Endothelial cell of umbilical vein (primary cell): ENCODE results near the gene TMEM59L. TPM values are rescaled to one million over a fixed set of nuclear protein-coding genes. Genes with fewer than 3 reads are reported as not detected.
A peak's percentile ranks its signal among the peaks of the same experiment; 100 is the strongest.

ENCODE experiments used
- Bru-seq: library from RNA; stranded (reverse); fragments of 400-500 nt; gene quantifications from one replicate; lab custom pipeline; 2021; lab: Mats Ljungman, UMichigan
- BruChase-seq, 2 experiments: library from RNA; stranded (reverse); fragments of 400-500 nt; gene quantifications; one replicate each; lab custom pipeline; 2021; lab: Mats Ljungman, UMichigan
- BruUV-seq: library from RNA; stranded (reverse); fragments of 400-500 nt; replicated peaks from 2 replicates; lab custom pipeline; 2021; lab: Mats Ljungman, UMichigan
- CTCF ChIA-PET: fragments of 300-600, 350-600 bp; sonication (Branson Sonifier 250); formaldehyde crosslinking; loops from one replicate; lab custom pipeline; 2021; ENCODE audit warnings: antibody characterized with exemption, inconsistent platforms; lab: Charles Lee
- POLR2A ChIA-PET: fragments of 300-600, 350-600 bp; sonication (Branson Sonifier 250); formaldehyde crosslinking; loops from one replicate; lab custom pipeline; 2021; ENCODE audit warnings: antibody characterized with exemption, inconsistent platforms; lab: Charles Lee
- DNase-seq: peaks from one replicate; pipeline ENCODE4 v3.0.0-alpha.2; 2011; ENCODE audit warnings: low read depth, low spot score
- FAIRE-seq: peaks from 2 replicates; lab custom pipeline; 2011; peaks lifted over from hg19 to GRCh38; lab: Jason Lieb, UNC
- H2AFZ ChIP-seq: 2 replicates; pipeline ENCODE4 v1.6.0; 2012; ENCODE audit warnings: low read depth, low read length, control low read depth, inconsistent platforms
- H3K27ac ChIP-seq: 2 replicates; pipeline ENCODE4 v1.5.1; 2011; ENCODE audit warnings: low read depth, mild to moderate bottlenecking, control low read depth, low read length, moderate library complexity; ENCODE audit not compliant: insufficient read depth
- H3K27me3 ChIP-seq, 2 experiments: 2 replicates each; pipeline versions ENCODE4 v1.6.0 to v1.6.1; 2011; ENCODE audit warnings: low read length in 2 of 2, mixed read lengths in 1 of 2; ENCODE audit not compliant: control insufficient read depth in 2 of 2, insufficient read depth in 2 of 2
- H3K36me3 ChIP-seq, 2 experiments: 2 replicates in 1 of 2; 3 replicates in 1 of 2; pipeline ENCODE4 v1.5.1; 2011; ENCODE audit warnings: low read length in 2 of 2, mild to moderate bottlenecking in 1 of 2, moderate library complexity in 1 of 2; ENCODE audit not compliant: control insufficient read depth in 2 of 2, insufficient read depth in 2 of 2; ENCODE audit errors: extremely low read depth in 1 of 2
- H3K4me1 ChIP-seq: 3 replicates; pipeline ENCODE4 v1.5.1; 2011; ENCODE audit warnings: mild to moderate bottlenecking, low read length; ENCODE audit not compliant: control insufficient read depth, insufficient read depth; ENCODE audit errors: extremely low read depth
- H3K4me2 ChIP-seq: 2 replicates; pipeline ENCODE4 v1.6.1; 2011; ENCODE audit warnings: low read length, control low read depth, mixed read lengths; ENCODE audit not compliant: insufficient read depth
- H3K4me3 ChIP-seq, 3 experiments: fragments of 200-600 bp in 1 of 3; sonication (generic), shearing (Covaris generic) in 1 of 3; replicated peaks in 1 of 3; 2 replicates each; pipeline ENCODE4 v1.5.1; 2011 to 2016; ENCODE audit warnings: control low read depth in 3 of 3, low read length in 3 of 3, mild to moderate bottlenecking in 2 of 3, inconsistent platforms in 1 of 3, low read depth in 1 of 3, moderate library complexity in 1 of 3; ENCODE audit not compliant: insufficient read depth in 1 of 3
- H3K79me2 ChIP-seq: 2 replicates; pipeline ENCODE4 v1.6.0; 2012; ENCODE audit warnings: low read length, inconsistent platforms; ENCODE audit not compliant: control insufficient read depth, insufficient read depth
- H3K9ac ChIP-seq: replicated peaks from 2 replicates; pipeline ENCODE3; 2011; ENCODE audit warnings: low read length, control low read depth; ENCODE audit not compliant: insufficient read depth; ENCODE audit errors: extremely low read depth
- H3K9me1 ChIP-seq: replicated peaks from 3 replicates; pipeline ENCODE4 v1.6.0; 2011; ENCODE audit warnings: mild to moderate bottlenecking, low read length; ENCODE audit not compliant: control insufficient read depth, insufficient read depth; ENCODE audit errors: extremely low read depth
- H3K9me3 ChIP-seq: replicated peaks from 2 replicates; pipeline ENCODE4 v1.5.1; 2012; ENCODE audit warnings: low read length, inconsistent platforms; ENCODE audit not compliant: control insufficient read depth, insufficient read depth
- H4K20me1 ChIP-seq: replicated peaks from 2 replicates; pipeline ENCODE3; 2011; ENCODE audit warnings: mild to moderate bottlenecking, low read length; ENCODE audit not compliant: control insufficient read depth, insufficient read depth; ENCODE audit errors: extremely low read depth
- EZH2 ChIP-seq: IDR thresholded peaks from 2 replicates; pipeline ENCODE4 v1.6.1; 2012; ENCODE audit warnings: borderline replicate concordance, low read depth, mild to moderate bottlenecking, moderate library complexity, low read length, inconsistent platforms; ENCODE audit not compliant: severe bottlenecking
- FOS ChIP-seq: IDR thresholded peaks from 2 replicates; pipeline ENCODE4 v1.6.1; 2011; ENCODE audit warnings: mild to moderate bottlenecking, low read length, moderate library complexity, borderline replicate concordance; ENCODE audit not compliant: insufficient read depth
- GATA2 ChIP-seq: IDR thresholded peaks from 2 replicates; pipeline ENCODE4 v1.7.0; 2011; ENCODE audit warnings: low read depth, mild to moderate bottlenecking, moderate library complexity, mixed read lengths, low read length; ENCODE audit not compliant: insufficient read length, insufficient read depth
- JUN ChIP-seq: IDR thresholded peaks from 2 replicates; pipeline ENCODE4 v1.6.1; 2011; ENCODE audit warnings: borderline replicate concordance, low read depth; ENCODE audit not compliant: insufficient read length, insufficient read depth
- POLR2A ChIP-seq: IDR thresholded peaks from 2 replicates; pipeline ENCODE4 v1.6.1; 2012; ENCODE audit warnings: low read depth, mild to moderate bottlenecking, control low read depth, low read length
- POLR2AphosphoS5 ChIP-seq: IDR thresholded peaks from 2 replicates; pipeline ENCODE4 v1.6.1; 2012; ENCODE audit warnings: low read depth, mild to moderate bottlenecking, control low read depth, low read length, moderate library complexity; ENCODE audit not compliant: insufficient read depth
- dilution Hi-C: fragments of 300-500 bp; cut with MboI; formaldehyde crosslinking; loops from one replicate; pipeline ENCODE4 v1.15.0; 2019; ENCODE audit warnings: low sequenced_read_pairs; ENCODE audit not compliant: extremely low pct_ligation_motif_present
- intact Hi-C: fragments of 100-400 bp; cut with micrococcal nuclease; formaldehyde crosslinking; loops from one replicate; pipeline ENCODE4 v1.10.0; 2022
- long read RNA-seq: library from polyadenylated mRNA; stranded (forward); transcript quantifications from one replicate; pipeline ENCODE4 v2.0.0, GENCODE V29; 2021
- polyA minus RNA-seq, 3 experiments: library from RNA; depleted of rRNA, polyadenylated mRNA; stranded (reverse); fragments of >200 nt; gene quantifications; 1 replicate in 1 of 3; 2 replicates in 2 of 3; pipeline ENCODE4 v1.2.3, GENCODE V29; 2011
- polyA plus RNA-seq, 4 experiments: library from polyadenylated mRNA; depleted of rRNA in 3 of 4; stranded (reverse) in 3 of 4; unstranded in 1 of 4; fragments of >200 nt; gene quantifications; 2 replicates each; pipeline versions ENCODE4 v1.2.1 to v1.2.3, GENCODE V29; 2011 to 2012; ENCODE audit warnings: missing spikeins in 1 of 4
- total RNA-seq: library from RNA; stranded (reverse); gene quantifications from 2 replicates; pipeline ENCODE4 v1.2.3, GENCODE V29; 2021
- TF ChIP-seq, protein P1 (sequence below): IDR thresholded peaks from 2 replicates; pipeline ENCODE4 v1.6.1; 2011; ENCODE audit not compliant: insufficient read depth, insufficient read length

The TMEM59L gene
- total RNA-seq = 0.25 and 0.97 TPM in 2 replicates
- 0.43 and 0.60 TPM in 2 replicates for polyA plus RNA-seq
- 0.14 and 0.25 TPM in 2 replicates for polyA plus RNA-seq (2011; cell fraction: cytosol; rRNA removed)
- polyA plus RNA-seq (2011; cell fraction: nucleus; rRNA removed) = 2.0 and 2.1 TPM in 2 replicates
- polyA plus RNA-seq (2012) = 0.83 and 0.90 TPM in 2 replicates
- 0.27 TPM in 1 of 2 replicates, not detected in the other for polyA minus RNA-seq
- not detected for polyA minus RNA-seq (2011; cell fraction: cytosol; rRNA and poly(A)+ RNA removed)
- not detected in 2 replicates for polyA minus RNA-seq (2011; cell fraction: nucleus; rRNA and poly(A)+ RNA removed)
- percentile 10 among the genes with signal in this experiment for Bru-seq, nascent RNA
- BruChase-seq, experiment 1, labeled RNA remaining after a 6-hour chase = percentile 17 among the genes with signal in this experiment
- BruChase-seq, experiment 2, labeled RNA remaining after a 2-hour chase = percentile 10 among the genes with signal in this experiment
- long read RNA-seq, partial matches to known transcripts = 0 of 3 reads
- long read RNA-seq, other reads (novel, unspliced or antisense) = 0 of 3 reads

DNA sequence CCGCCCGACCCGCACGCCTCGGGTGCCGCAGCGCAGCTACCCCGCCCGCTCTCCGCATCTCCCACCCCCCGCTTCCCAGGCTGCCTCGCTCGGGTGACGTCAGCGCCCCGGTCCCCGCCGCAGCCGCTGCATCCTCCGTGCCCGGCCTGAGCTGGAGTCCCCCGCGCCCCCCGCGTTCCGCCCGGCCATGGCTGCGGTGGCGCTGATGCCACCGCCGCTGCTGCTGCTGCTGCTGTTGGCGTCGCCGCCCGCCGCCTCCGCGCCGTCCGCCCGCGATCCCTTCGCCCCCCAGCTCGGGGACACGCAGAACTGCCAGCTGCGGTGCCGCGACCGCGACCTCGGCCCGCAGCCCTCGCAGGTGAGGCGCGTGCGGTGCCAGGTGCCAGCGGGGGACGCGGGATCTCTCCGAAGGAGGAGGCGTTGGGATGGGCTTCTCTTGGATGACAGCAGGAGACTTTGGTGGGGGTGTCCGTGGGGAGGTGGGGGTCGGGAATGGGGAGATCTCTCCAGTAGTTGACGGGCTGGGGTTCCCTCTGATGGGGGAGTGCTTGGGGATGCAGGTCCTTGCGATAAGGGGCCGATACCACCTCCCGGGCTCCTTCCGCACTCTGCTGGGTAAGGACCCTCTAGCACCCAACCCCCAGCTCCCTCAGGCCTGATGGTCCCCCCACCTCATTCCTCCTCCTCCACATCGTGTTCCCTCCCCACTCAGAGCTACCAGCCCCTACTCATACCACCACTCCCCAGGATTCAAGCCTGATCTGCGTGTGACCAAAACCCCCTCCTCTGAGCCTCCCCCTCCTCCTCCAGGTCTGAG lies at the start of gene TMEM59L:
TMEM59L (plus strand) TSS at position 99 of the 817 bp plus-strand sequence; CDS start at position 188, 89 bp downstream.
- Histone ChIP-seq H3K36me3 (no peaks in the 10 kb centered on the region), H3K4me3 (peak within 1 kb of the TSS in 1 of 3 experiments; percentile 28), H3K79me2 (no peaks in the 10 kb centered on the region), H3K27me3 (peaks cover 57 to 64% of the 10 kb centered on the region in 2 experiments), H2AFZ (peak within 1 kb of the TSS; percentile 26), H3K4me2 (no peak within 1 kb of the TSS), H3K9me3 (no peaks in the 10 kb centered on the region), H3K9ac (no peak within 1 kb of the TSS), H3K4me1 (peaks cover 16% of the 10 kb centered on the region), H4K20me1 (no peaks in the 10 kb centered on the region), H3K9me1 (no peaks in the 10 kb centered on the region), H3K27ac (no peak within 1 kb of the TSS)
- ChIA-PET CTCF (interaction anchor here (1.4 to 1.7 kb wide), 3 partner anchors 19 to 234 kb away, joined by 4 to 7 read pairs (median 4); partner anchors contain the start of gene REX1BD), POLR2A (no interaction called here)
- FAIRE-seq = no peak
- DNase-seq = no peak
- dilution Hi-C loops (no loop called here), intact Hi-C loops (no loop called here)
- TF ChIP-seq GATA2 (no peak), EZH2 (peak; percentile 82), POLR2A (no peak), FOS (no peak), POLR2AphosphoS5 (no peak), JUN (no peak)
- TF ChIP-seq, protein P1, sequence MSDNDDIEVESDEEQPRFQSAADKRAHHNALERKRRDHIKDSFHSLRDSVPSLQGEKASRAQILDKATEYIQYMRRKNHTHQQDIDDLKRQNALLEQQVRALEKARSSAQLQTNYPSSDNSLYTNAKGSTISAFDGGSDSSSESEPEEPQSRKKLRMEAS = no peak
- no TSS peak for BruUV-seq
